GM12878 (cell line): ENCODE measurements around the gene ZNF653. TPM values are rescaled to one million over a fixed set of nuclear protein-coding genes. Genes with fewer than 3 reads are reported as not detected.

Experiments
- ATAC-seq: fragments of 200-7000 bp; cut with Tn5 transposase; 3 replicates; pipeline ENCODE4 v1.9.1; 2020; ENCODE audit warnings: mild to moderate bottlenecking, moderate library complexity
- BruUV-seq: library from RNA; stranded (reverse); fragments of 400-500 nt; replicated peaks from 2 replicates; lab custom pipeline; 2021; lab: Mats Ljungman, UMichigan
- CTCF ChIA-PET: fragments of 300-600 bp; sonication (Branson Sonifier 250); formaldehyde crosslinking; extraction: SDS; loops from one replicate; lab custom pipeline; 2021; ENCODE audit warnings: inconsistent platforms; lab: Yijun Ruan, JAX
- POLR2A ChIA-PET: fragments of 350-600 bp; formaldehyde crosslinking; extraction: SDS; loops from one replicate; lab custom pipeline; 2021; ENCODE audit warnings: inconsistent platforms; lab: Charles Lee
- RAD21 ChIA-PET: fragments of 300-600 bp; sonication (Branson Sonifier 250); formaldehyde crosslinking; loops from one replicate; lab custom pipeline; 2023; ENCODE audit warnings: antibody characterized with exemption; ENCODE audit not compliant: unreplicated experiment; lab: Charles Lee
- SMC1A ChIA-PET: fragments of 300-600 bp; sonication (Branson Sonifier 250); formaldehyde crosslinking; loops from one replicate; lab custom pipeline; 2023; ENCODE audit not compliant: unreplicated experiment, uncharacterized antibody; lab: Charles Lee
- DNase-seq: peaks from one replicate; pipeline ENCODE4 v3.0.0-alpha.2; 2011; ENCODE audit warnings: low read depth, low spot score
- FAIRE-seq: peaks from 3 replicates; lab custom pipeline; 2011; peaks lifted over from hg19 to GRCh38; lab: Jason Lieb, UNC
- H2AFZ ChIP-seq: 2 replicates; pipeline ENCODE4 v1.6.0; 2011; ENCODE audit warnings: low read depth, low read length, control low read depth; ENCODE audit not compliant: control insufficient read depth
- H3K27ac ChIP-seq: 2 replicates; pipeline ENCODE4 v1.5.1; 2011; ENCODE audit warnings: control low read depth; ENCODE audit not compliant: control insufficient read depth, insufficient read depth
- H3K27me3 ChIP-seq, 2 experiments: replicated peaks in 1 of 2; 2 replicates each; pipeline versions ENCODE4 v1.6.0 to v1.6.1; 2011; ENCODE audit warnings: low read length in 1 of 2; ENCODE audit not compliant: control insufficient read depth in 2 of 2, insufficient read depth in 2 of 2
- H3K36me3 ChIP-seq, 2 experiments: 2 replicates each; pipeline ENCODE4 v1.5.1; 2011; ENCODE audit warnings: low read length in 1 of 2; ENCODE audit not compliant: control insufficient read depth in 2 of 2, insufficient read depth in 2 of 2
- H3K4me1 ChIP-seq: 2 replicates; pipeline ENCODE4 v1.6.1; 2011; ENCODE audit warnings: mild to moderate bottlenecking, low read length, moderate library complexity, mixed read lengths; ENCODE audit not compliant: control insufficient read depth, insufficient read depth
- H3K4me2 ChIP-seq: 2 replicates; pipeline ENCODE4 v1.6.0; 2011; ENCODE audit warnings: control low read depth; ENCODE audit not compliant: control insufficient read depth, insufficient read depth
- H3K4me3 ChIP-seq: fragments of 200-600 bp; sonication (generic); 2 replicates; pipeline ENCODE4 v1.5.1; 2016
- H3K79me2 ChIP-seq: 2 replicates; pipeline ENCODE4 v1.6.0; 2011; ENCODE audit warnings: low read length; ENCODE audit not compliant: control insufficient read depth, insufficient read depth
- H3K9ac ChIP-seq: 2 replicates; pipeline ENCODE4 v1.8.0; 2011; ENCODE audit warnings: low read length, control low read depth, mixed read lengths; ENCODE audit not compliant: control insufficient read depth, insufficient read depth
- H3K9me3 ChIP-seq: replicated peaks from 3 replicates; pipeline ENCODE4 v1.5.1; 2011; ENCODE audit warnings: mild to moderate bottlenecking, low read length; ENCODE audit not compliant: control insufficient read depth, insufficient read depth
- H4K20me1 ChIP-seq: 2 replicates; pipeline ENCODE4 v1.6.0; 2011; ENCODE audit not compliant: control insufficient read depth, insufficient read depth
- BMI1 ChIP-seq: fragments of 450-650 bp; IDR thresholded peaks from 2 replicates; pipeline ENCODE4 v1.6.1; 2016; ENCODE audit warnings: mild to moderate bottlenecking, moderate library complexity, borderline replicate concordance
- ETV6 ChIP-seq, 2 experiments: fragments of 450-650 bp in 1 of 2; IDR thresholded peaks in 1 of 2; conservative IDR thresholded peaks in 1 of 2; 2 replicates each; pipeline ENCODE4 v1.6.1; 2014; ENCODE audit warnings: antibody characterized with exemption in 1 of 2, borderline replicate concordance in 1 of 2, low read depth in 1 of 2, mild to moderate bottlenecking in 1 of 2, moderate library complexity in 1 of 2
- FOXM1 ChIP-seq: IDR thresholded peaks from 2 replicates; pipeline ENCODE4 v1.6.1; 2012; ENCODE audit warnings: low read depth, mild to moderate bottlenecking, inconsistent platforms, low read length, moderate library complexity
- HDAC2 ChIP-seq: fragments of 200-600 bp; sonication (generic); IDR thresholded peaks from 2 replicates; pipeline ENCODE4 v1.6.1; 2017
- KAT2A ChIP-seq: conservative IDR thresholded peaks from 2 replicates; pipeline ENCODE4 v1.6.1; 2011; ENCODE audit warnings: low read depth, low read length; ENCODE audit not compliant: control insufficient read depth
- MXI1 ChIP-seq: fragments of 150-350 bp; IDR thresholded peaks from 2 replicates; pipeline ENCODE4 v1.6.1; 2011; ENCODE audit warnings: low read depth, mild to moderate bottlenecking, inconsistent platforms, low read length, improper control_type of control experiment
- NBN ChIP-seq: fragments of 450-650 bp; IDR thresholded peaks from 2 replicates; pipeline ENCODE4 v1.6.1; 2016
- TCF3 ChIP-seq: IDR thresholded peaks from 2 replicates; pipeline ENCODE4 v1.6.1; 2012; ENCODE audit warnings: low read depth, mild to moderate bottlenecking, low read length, borderline replicate concordance; ENCODE audit not compliant: insufficient read depth
- ZNF24 ChIP-seq: fragments of 450-650 bp; IDR thresholded peaks from 2 replicates; pipeline ENCODE4 v1.6.1; 2017; ENCODE audit warnings: antibody characterized with exemption, mild to moderate bottlenecking
- ZNF274 ChIP-seq: IDR thresholded peaks from one replicate; pipeline ENCODE4 v1.8.0; 2011; ENCODE audit not compliant: insufficient read length, insufficient read depth
- WGBS: methylation state at CpG from one replicate; pipeline ENCODE4 v1.1.6; 2016; ENCODE audit warnings: low lambda C conversion rate; ENCODE audit not compliant: insufficient replicate concordance, insufficient coverage; ENCODE audit errors: missing lambda C conversion rate; 5-methylcytosine and 5-hydroxymethylcytosine counted together
- in situ Hi-C: fragments of 300-500 bp; cut with MboI; formaldehyde crosslinking; loops from 9 replicates; pipeline ENCODE4 v1.14.3; 2018; ENCODE audit warnings: mixed read lengths
- intact Hi-C: fragments of 100-400 bp; cut with micrococcal nuclease; formaldehyde crosslinking; loops from one replicate; pipeline ENCODE4 v1.14.2; 2022; ENCODE audit not compliant: unreplicated experiment
- polyA plus RNA-seq, 11 experiments: library from polyadenylated mRNA; depleted of rRNA in 4 of 11; unstranded in 6 of 11; stranded (reverse) in 5 of 11; fragments of >200 nt; fragmentation: Nextera tagmentation in 4 of 11; fragmentation: Illumina TruSeq in 1 of 11; extraction: Ambion mirVana in 4 of 11; extraction: Trizol in 1 of 11; gene quantifications; 1 replicate in 1 of 11; 2 replicates in 10 of 11; pipeline versions ENCODE4 v1.2.1 to v1.2.3, GENCODE V29; 2011 to 2016; ENCODE audit warnings: inconsistent platforms in 2 of 11, missing spikeins in 2 of 11, low read depth in 1 of 11
- total RNA-seq, 4 experiments: library from RNA; depleted of rRNA in 3 of 4; stranded (reverse); fragments of >200 nt in 3 of 4; fragmentation: Illumina TruSeq in 1 of 4; extraction: Trizol in 1 of 4; gene quantifications; 2 replicates each; pipeline versions ENCODE4 v1.2.1 to v1.2.3, GENCODE V29; 2013 to 2021
- TF ChIP-seq, protein P1 (sequence below): IDR thresholded peaks from 2 replicates; pipeline ENCODE4 v1.6.1; 2012; ENCODE audit warnings: low read depth, low read length, improper control_type of control experiment
- TF ChIP-seq, protein P2 (sequence below): fragments of 450-650 bp; conservative IDR thresholded peaks from 2 replicates; pipeline ENCODE4 v1.6.1; 2017; ENCODE audit warnings: mild to moderate bottlenecking, moderate library complexity

ZNF653 gene
- total and polyA plus RNA-seq, 10 of the 15 experiments (the other 5 are each of a cell fraction or from before 2014, with no cell fraction given) = 2.2 to 13.2 (median 6.7) TPM; not detected in 2

DNA sequence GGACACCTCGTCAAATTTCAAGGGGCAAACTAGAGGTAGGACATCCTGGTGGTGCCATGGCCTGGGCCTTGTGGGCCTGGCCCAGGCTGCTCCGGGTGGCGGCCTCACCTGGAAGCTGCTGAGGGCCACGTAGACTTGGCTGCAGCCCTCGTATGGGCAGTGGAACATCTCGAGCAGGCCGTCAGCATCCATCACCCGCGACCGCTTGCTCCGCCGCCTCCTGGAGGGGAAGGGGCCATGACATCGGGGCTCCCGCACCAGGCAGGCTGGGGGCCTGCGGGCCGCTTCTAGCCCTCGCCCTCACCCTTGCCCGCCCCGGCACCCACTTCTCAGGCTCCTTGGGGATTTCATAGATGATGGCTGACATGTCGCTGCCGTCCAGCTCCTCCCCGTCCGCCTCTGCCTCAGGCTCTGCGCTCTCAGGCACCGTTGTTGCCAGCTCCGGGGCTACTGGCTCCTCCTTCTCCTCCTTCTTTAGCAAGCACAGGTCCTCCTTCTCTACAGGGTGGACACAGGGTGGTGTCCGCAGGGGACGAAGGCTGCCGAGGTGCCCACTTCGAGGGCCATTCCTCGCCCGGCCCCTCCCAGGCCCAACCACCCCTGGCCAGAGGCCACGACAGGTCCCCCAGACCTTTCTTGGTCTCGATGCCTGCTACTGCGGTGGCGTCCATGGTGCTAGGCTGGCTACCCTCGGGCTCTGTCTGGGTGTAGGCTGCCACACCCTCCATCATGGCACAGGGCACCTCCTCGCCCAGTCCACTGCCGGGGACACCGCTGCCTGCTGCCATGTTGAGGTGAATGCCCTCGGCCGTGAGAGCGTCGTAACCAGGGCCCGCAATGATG, 18.8 kb downstream of the ZNF653 start:
- ChIA-PET POLR2A (no interaction called here), RAD21 (no interaction called here)
- H3K9ac ChIP-seq = no peak overlapping the region
- in situ Hi-C loops (no loop called here), intact Hi-C loops (no loop called here)
- ATAC-seq (no peak), FAIRE-seq (no peak)
- no peak for TF ChIP-seq MXI1
- TF ChIP-seq, all 136 proteins: peak for 0
- ChIA-PET SMC1A (no interaction called here), CTCF (interaction anchor here (0.8 to 1.6 kb wide), 2 partner anchors 9 to 106 kb away, joined by 3 to 5 read pairs; no protein-coding TSS in a partner anchor)
- H3K27me3 ChIP-seq = no peaks in the 10 kb centered on the region; a peak in 1 of 4 replicates
- no peak overlapping the region for H3K4me3 ChIP-seq
- 90% methylated on average over 42 of the region's 45 CpGs for WGBS
- H3K79me2 ChIP-seq = no peaks in the 10 kb centered on the region
- no peak overlapping the region for H2AFZ ChIP-seq
- no peak overlapping the region for H3K27ac ChIP-seq
- no peaks in the 10 kb centered on the region; the same call in 2 of the 3 replicates for H3K9me3 ChIP-seq
- H3K36me3 ChIP-seq = peaks cover 0 to 3% of the 10 kb centered on the region in 2 experiments; a peak in 2 of 4 replicates
- H3K4me1 ChIP-seq = peaks cover 12% of the 10 kb centered on the region
- no peak overlapping the region for H3K4me2 ChIP-seq
- no TSS peak for BruUV-seq
- H4K20me1 ChIP-seq = no peaks in the 10 kb centered on the region
- DNase-seq = no peak

DNA sequence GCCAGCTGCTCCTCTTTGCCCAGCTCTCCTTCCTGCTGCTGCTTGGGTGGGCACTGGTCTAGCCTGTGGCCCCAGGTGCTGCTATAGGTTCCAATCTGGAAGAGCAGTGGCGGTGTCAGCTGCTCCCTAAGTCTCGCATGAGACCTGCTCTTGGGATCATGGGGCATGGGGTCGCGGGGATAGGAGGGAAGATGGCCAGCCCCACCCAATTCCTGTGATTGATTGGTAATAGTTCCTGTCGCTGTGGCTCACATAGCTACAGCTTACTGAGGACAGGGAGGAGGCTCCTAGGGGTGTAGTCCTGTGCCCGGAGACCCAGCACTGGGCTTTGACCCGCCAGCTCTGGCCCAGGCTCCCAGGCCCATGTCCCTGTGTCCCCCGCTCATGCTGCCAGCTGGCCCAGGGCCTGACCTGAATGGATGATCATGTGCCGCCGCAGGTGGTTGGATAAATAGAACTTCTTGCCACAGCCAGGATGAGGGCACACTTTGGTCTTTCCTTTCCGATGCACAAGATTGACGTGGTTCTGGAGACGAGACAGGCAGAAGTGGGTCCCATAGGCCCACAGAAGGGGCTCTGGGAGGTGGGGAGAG, 20.3 kb downstream of the ZNF653 start:
- intact Hi-C loops = no loop called here
- H3K36me3 ChIP-seq = no peaks in the 10 kb centered on the region
- H3K4me3 ChIP-seq = no peak overlapping the region
- no peak overlapping the region for H2AFZ ChIP-seq
- no peak for ATAC-seq
- H3K4me1 ChIP-seq = peaks cover 16% of the 10 kb centered on the region
- H3K27me3 ChIP-seq = peaks cover 6 to 7% of the 10 kb centered on the region in 2 experiments
- no peak for DNase-seq
- H3K4me2 ChIP-seq = no peak overlapping the region
- H3K79me2 ChIP-seq = no peaks in the 10 kb centered on the region
- no TSS peak for BruUV-seq
- H3K27ac ChIP-seq = no peak overlapping the region
- no peaks in the 10 kb centered on the region for H4K20me1 ChIP-seq
- FAIRE-seq = no peak
- SMC1A ChIA-PET = interaction anchor here (2.0 kb wide), 1 partner anchor 104 kb away, joined by 6 read pairs; no protein-coding TSS in a partner anchor
- CTCF ChIA-PET = interaction anchor here (0.6 to 1.9 kb wide), 5 partner anchors 12 to 192 kb away, joined by 3 to 14 read pairs (median 4); no protein-coding TSS in a partner anchor
- POLR2A ChIA-PET = interaction anchor here (0.9 kb wide), 1 partner anchor 104 kb away, joined by 4 read pairs; no protein-coding TSS in a partner anchor
- RAD21 ChIA-PET = interaction anchor here (1.4 kb wide), 1 partner anchor 104 kb away, joined by 3 read pairs; no protein-coding TSS in a partner anchor
- WGBS = 91% methylated on average over 13 of the region's 13 CpGs
- no peaks in the 10 kb centered on the region; the same call in 2 of the 3 replicates for H3K9me3 ChIP-seq
- H3K9ac ChIP-seq = no peak overlapping the region
- in situ Hi-C loops = no loop called here
- TF ChIP-seq ZNF24 (no peak), FOXM1 (no peak), ETV6 (conservative IDR thresholded peaks at IDR 0.05 in 1 of 2, IDR thresholded peaks at IDR 0.05 in 1 of 2; ENCODE audit: borderline replicate concordance in 1 of 2, low read depth in 1 of 2) (no peak), BMI1 (no peak), HDAC2 (no peak), KAT2A (no peak), ZNF274 (no peak), TCF3 (no peak), NBN (no peak)
- TF ChIP-seq, protein P1, sequence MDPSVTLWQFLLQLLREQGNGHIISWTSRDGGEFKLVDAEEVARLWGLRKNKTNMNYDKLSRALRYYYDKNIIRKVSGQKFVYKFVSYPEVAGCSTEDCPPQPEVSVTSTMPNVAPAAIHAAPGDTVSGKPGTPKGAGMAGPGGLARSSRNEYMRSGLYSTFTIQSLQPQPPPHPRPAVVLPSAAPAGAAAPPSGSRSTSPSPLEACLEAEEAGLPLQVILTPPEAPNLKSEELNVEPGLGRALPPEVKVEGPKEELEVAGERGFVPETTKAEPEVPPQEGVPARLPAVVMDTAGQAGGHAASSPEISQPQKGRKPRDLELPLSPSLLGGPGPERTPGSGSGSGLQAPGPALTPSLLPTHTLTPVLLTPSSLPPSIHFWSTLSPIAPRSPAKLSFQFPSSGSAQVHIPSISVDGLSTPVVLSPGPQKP = no peak
- TF ChIP-seq, protein P2, sequence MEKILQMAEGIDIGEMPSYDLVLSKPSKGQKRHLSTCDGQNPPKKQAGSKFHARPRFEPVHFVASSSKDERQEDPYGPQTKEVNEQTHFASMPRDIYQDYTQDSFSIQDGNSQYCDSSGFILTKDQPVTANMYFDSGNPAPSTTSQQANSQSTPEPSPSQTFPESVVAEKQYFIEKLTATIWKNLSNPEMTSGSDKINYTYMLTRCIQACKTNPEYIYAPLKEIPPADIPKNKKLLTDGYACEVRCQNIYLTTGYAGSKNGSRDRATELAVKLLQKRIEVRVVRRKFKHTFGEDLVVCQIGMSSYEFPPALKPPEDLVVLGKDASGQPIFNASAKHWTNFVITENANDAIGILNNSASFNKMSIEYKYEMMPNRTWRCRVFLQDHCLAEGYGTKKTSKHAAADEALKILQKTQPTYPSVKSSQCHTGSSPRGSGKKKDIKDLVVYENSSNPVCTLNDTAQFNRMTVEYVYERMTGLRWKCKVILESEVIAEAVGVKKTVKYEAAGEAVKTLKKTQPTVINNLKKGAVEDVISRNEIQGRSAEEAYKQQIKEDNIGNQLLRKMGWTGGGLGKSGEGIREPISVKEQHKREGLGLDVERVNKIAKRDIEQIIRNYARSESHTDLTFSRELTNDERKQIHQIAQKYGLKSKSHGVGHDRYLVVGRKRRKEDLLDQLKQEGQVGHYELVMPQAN = no peak
